Activated T-helper 2 cell treated with anti-CD3 and anti-CD28 coated beads, Interferon-gamma antibody, Interleukin-2, Interleukin-4, amounts not matched to agents 10 μg/mL and 5 μg/mL and 100 μg/mL, durations not matched to agents 14 hours and 24 hours and 36 hours (primary cell): Measurements from ENCODE around the gene ARHGAP12. TPM values are rescaled to one million over a fixed set of nuclear protein-coding genes. Genes with fewer than 3 reads are reported as not detected.

Experiments
- DNase-seq: peaks from one replicate; pipeline ENCODE4 v3.0.0; 2021; ENCODE audit warnings: low spot score
- H3K27ac Mint-ChIP-seq: one replicate; pipeline ENCODE4 v1.8.0; 2021; ENCODE audit warnings: mixed read lengths
- H3K27me3 Mint-ChIP-seq: one replicate; pipeline ENCODE4 v1.8.0; 2021; ENCODE audit warnings: low read depth, mixed read lengths
- H3K36me3 Mint-ChIP-seq: one replicate; pipeline ENCODE4 v1.8.0; 2021; ENCODE audit warnings: low read depth, mixed read lengths
- H3K4me1 Mint-ChIP-seq: one replicate; pipeline ENCODE4 v1.8.0; 2021; ENCODE audit warnings: low read depth, mixed read lengths
- H3K4me3 Mint-ChIP-seq: one replicate; pipeline ENCODE4 v1.8.0; 2021; ENCODE audit warnings: low read depth, mild to moderate bottlenecking, moderate library complexity, mixed read lengths
- H3K9me3 Mint-ChIP-seq: one replicate; pipeline ENCODE4 v1.8.0; 2021; ENCODE audit warnings: mixed read lengths
- intact Hi-C: fragments of 100-400 bp; cut with micrococcal nuclease; formaldehyde crosslinking; loops from one replicate; pipeline ENCODE4 v1.15.1; 2023
- total RNA-seq: library from RNA; stranded (reverse); gene quantifications from 2 replicates; pipeline ENCODE4 v1.2.3, GENCODE V29; 2022

ARHGAP12 gene
- total RNA-seq, 1 donor from 2014 or later: 2.7 TPM

GRCh38 chr10:31958856-31959255, 30.2 kb upstream of the ARHGAP12 start:
- Mint-ChIP-seq H3K9me3 (peaks cover 9% of the 10 kb centered on the region), H3K27me3 (peaks cover 3% of the 10 kb centered on the region), H3K4me1 (peaks cover 20% of the 10 kb centered on the region), H3K27ac (no peak overlapping the region), H3K4me3 (no peak overlapping the region), H3K36me3 (no peaks in the 10 kb centered on the region)
- intact Hi-C loops: no loop called here
- no peak for DNase-seq

DNA sequence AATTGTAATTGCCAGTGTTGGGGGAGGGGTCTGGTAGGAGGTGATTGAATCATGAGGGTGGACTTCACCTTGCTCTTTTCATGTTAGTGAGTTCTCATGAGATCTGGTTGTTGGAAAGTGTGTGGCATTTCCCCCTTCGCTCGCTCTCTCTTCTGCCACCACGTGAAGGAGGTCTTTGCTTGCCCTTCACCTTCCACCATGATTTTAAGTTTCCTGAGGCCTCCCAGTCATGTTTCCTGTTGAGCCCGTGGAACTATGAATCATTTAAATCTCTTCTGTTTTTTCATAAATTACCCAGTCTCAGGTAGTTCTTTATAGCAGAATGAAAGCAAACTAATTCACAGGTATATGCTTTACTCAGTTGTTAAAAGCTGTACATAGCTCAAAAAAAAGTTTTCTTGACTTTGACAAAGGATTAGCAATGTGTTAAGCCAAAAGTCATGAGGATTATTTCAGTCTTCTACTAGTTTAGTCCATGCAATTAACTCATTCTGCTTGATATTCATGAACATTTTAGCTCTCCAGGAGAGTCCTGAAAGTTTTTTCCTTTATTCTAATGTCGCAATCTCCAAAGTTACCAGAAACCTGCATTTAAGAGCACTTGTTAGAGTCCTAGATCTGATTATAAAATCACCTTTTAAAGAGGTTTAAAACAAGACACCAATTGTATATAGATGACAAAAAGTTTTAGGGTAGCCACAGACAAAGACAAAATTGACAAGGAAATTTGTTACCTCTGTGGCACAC, 27.7 kb upstream of the ARHGAP12 start:
- peaks cover 3% of the 10 kb centered on the region for H3K27me3 Mint-ChIP-seq
- intact Hi-C loops: no loop called here
- peaks cover 11% of the 10 kb centered on the region for H3K9me3 Mint-ChIP-seq
- H3K4me3 Mint-ChIP-seq: no peak overlapping the region
- DNase-seq: no peak
- peaks cover 7% of the 10 kb centered on the region for H3K4me1 Mint-ChIP-seq
- H3K36me3 Mint-ChIP-seq: no peaks in the 10 kb centered on the region
- no peak overlapping the region for H3K27ac Mint-ChIP-seq

DNA sequence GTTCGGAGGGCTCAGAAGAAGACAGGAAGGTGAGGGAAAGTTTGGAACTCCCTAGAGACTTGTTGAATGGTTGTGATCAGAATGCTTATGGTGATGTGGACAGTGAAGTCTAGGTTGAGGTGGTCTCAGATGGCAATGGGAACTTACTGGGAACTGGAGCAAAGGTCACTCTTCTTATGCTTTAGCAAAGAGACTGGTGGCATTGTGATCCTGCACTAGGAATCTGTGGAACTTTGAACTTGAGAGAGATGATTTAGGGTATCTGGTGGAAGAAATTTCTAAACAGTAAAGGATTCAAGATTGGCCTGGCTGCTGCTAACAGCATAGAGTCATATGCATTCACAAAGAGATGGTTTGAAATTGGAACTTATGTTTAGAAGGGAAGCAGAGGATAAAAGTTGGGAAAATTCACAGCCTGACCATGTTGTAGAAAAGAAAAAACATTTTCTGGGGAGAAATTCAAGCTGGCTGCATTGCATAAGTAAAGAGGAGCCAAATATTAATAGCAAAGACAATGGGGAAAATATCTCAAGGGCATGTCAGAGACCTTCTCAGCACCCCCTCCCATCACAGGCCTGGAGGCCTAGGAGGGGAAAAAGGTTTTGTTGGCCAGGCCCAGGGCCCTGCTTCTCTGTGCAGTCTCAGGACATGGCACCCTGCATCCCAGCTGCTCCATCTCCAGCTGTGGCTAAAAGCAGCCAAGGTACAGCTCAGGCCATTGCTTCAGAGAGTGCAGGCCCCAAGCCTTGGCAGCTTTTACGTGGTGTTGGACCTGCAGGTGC, 26.0 kb upstream of the ARHGAP12 start:
- H3K4me1 Mint-ChIP-seq: peaks cover 1% of the 10 kb centered on the region
- no peaks in the 10 kb centered on the region for H3K36me3 Mint-ChIP-seq

GRCh38 chr10:31953480-31953879, 24.8 kb upstream of the ARHGAP12 start:
- intact Hi-C loops: no loop called here
- Mint-ChIP-seq H3K36me3 (no peaks in the 10 kb centered on the region), H3K27me3 (peaks cover 1% of the 10 kb centered on the region), H3K4me3 (no peak overlapping the region), H3K27ac (no peak overlapping the region), H3K9me3 (peaks cover 11% of the 10 kb centered on the region), H3K4me1 (peaks cover 1% of the 10 kb centered on the region)
- DNase-seq: no peak

More for the DNA sequence above, 26.0 kb upstream of the ARHGAP12 start:
- H3K9me3 Mint-ChIP-seq: peaks cover 11% of the 10 kb centered on the region
- peaks cover 5% of the 10 kb centered on the region for H3K27me3 Mint-ChIP-seq
- H3K4me3 Mint-ChIP-seq: no peak overlapping the region
- intact Hi-C loops: no loop called here
- H3K27ac Mint-ChIP-seq: no peak overlapping the region
- DNase-seq: no peak

GRCh38 chr10:31953080-31953479, 24.4 kb upstream of the ARHGAP12 start:
- Mint-ChIP-seq H3K4me3 (no peak overlapping the region), H3K27ac (no peak overlapping the region), H3K27me3 (peaks cover 1% of the 10 kb centered on the region), H3K9me3 (peaks cover 11% of the 10 kb centered on the region), H3K36me3 (no peaks in the 10 kb centered on the region), H3K4me1 (peaks cover 1% of the 10 kb centered on the region)
- intact Hi-C loops: no loop called here
- no peak for DNase-seq

DNA sequence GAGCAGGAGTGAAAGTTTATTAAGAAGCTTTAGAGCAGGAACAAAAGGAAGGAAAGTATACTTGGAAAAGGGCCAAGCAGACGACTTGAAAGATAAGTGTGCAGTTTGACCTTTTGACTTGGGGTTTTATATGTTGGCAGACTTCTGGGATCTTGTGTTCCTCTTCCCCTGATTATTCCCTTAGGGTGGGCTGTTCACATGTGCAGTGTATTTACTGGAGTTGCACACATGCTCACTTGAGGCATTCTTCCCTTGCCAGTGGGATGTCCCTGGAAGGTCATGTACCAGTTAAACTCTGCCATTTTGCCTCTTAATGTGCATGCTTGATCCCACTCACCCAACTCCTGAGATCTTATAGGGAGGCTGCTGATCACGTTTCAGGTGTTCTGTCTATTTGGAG, 23.4 kb upstream of the ARHGAP12 start:
- DNase-seq: no peak

DNA sequence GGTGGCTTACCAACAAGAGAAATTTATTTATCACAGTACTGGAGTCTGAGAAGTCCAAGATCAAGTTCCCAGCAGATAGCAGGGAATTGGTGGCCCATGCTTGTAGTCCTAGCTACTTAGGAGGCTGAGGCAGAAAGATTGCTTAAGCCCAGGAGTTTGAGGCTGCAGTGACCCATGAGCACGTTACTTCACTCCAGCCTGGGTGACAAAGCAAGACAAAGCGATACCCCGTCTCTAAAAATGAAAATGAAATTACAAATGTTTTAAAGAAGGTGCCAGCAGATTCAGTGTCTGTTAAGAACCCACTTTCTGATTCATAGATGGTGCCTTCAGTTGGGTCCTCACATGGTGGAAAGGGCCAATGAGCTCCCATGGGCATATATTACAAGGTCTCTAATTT, 20.6 kb upstream of the ARHGAP12 start:
- Mint-ChIP-seq H3K36me3 (no peaks in the 10 kb centered on the region), H3K4me3 (no peak overlapping the region), H3K27ac (no peak overlapping the region), H3K4me1 (no peaks in the 10 kb centered on the region), H3K9me3 (peaks cover 7% of the 10 kb centered on the region), H3K27me3 (peaks cover 1% of the 10 kb centered on the region)
- no peak for DNase-seq
- intact Hi-C loops: no loop called here

More for the DNA sequence above, 23.4 kb upstream of the ARHGAP12 start:
- H3K4me1 Mint-ChIP-seq: peaks cover 1% of the 10 kb centered on the region
- no peaks in the 10 kb centered on the region for H3K36me3 Mint-ChIP-seq
- H3K27ac Mint-ChIP-seq: no peak overlapping the region
- peaks cover 1% of the 10 kb centered on the region for H3K27me3 Mint-ChIP-seq
- intact Hi-C loops: no loop called here
- peaks cover 11% of the 10 kb centered on the region for H3K9me3 Mint-ChIP-seq
- no peak overlapping the region for H3K4me3 Mint-ChIP-seq

DNA sequence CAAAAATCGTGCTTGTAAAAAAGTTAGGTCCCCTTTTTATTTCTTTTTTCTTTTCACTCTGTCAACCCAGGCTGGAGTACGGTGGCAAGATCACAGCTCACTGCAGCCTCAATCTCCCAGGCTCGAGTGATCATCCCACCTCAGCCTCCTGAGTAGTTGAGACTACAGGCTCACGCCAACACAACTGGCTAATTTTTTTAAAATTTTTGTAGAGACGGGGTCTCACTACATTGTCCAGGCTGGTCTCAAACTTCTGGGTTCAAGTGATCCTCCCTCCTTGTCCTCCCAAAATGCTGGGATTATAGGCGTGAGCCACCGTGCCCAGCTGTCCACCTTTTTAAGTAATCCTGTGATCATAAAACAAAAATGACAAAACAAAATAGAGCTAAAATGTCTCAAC, 19.4 kb upstream of the ARHGAP12 start:
- Mint-ChIP-seq H3K36me3 (no peaks in the 10 kb centered on the region), H3K9me3 (no peaks in the 10 kb centered on the region), H3K27ac (no peak overlapping the region), H3K4me3 (no peak overlapping the region), H3K27me3 (peaks cover 1% of the 10 kb centered on the region), H3K4me1 (no peaks in the 10 kb centered on the region)
- intact Hi-C loops: no loop called here
- no peak for DNase-seq

DNA sequence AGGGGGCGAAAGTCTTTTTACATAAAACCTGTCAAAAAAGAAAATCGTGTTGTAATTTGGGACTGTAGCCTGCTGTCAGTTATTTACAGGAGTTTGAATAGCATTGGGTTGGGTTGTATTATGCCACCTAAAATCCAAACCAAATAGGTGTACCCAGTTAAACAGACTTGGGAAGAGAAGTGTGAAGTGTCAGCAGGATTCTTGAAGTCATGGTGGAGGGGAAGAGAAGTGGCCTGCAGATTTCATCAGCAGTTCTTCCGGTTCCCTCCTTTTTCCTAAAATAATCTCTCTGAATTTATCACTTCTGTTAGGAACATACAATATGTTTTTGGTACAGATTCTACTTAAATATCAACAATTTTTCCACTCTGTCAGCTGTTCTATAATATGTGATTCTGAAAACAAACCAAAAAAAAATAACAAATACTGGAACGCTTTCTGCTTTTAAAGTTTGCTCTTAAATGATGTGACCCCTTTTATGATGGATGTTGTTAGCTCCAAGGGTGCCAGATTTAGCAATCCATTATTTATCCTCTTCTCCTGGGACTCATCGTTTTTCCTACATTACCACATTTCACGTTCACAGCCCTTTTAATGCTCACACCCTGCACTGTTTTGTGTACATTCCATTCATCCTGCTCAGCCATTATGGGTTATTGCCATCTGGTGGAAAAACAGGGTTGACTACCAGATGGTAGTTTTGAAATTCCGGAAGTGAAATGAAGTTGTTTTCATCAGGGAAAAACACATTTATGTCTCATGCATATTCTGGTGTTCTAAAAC, 18.7 kb upstream of the ARHGAP12 start:
- intact Hi-C loops: no loop called here
- H3K27me3 Mint-ChIP-seq: peaks cover 1% of the 10 kb centered on the region
- no peak overlapping the region for H3K27ac Mint-ChIP-seq
- no peaks in the 10 kb centered on the region for H3K9me3 Mint-ChIP-seq
- H3K36me3 Mint-ChIP-seq: no peaks in the 10 kb centered on the region
- H3K4me1 Mint-ChIP-seq: no peaks in the 10 kb centered on the region
- no peak for DNase-seq
- H3K4me3 Mint-ChIP-seq: no peak overlapping the region

GRCh38 chr10:31945392-31945791, 16.8 kb upstream of the ARHGAP12 start:
- H3K4me1 Mint-ChIP-seq: no peaks in the 10 kb centered on the region
- intact Hi-C loops: no loop called here
- no peaks in the 10 kb centered on the region for H3K27me3 Mint-ChIP-seq

DNA sequence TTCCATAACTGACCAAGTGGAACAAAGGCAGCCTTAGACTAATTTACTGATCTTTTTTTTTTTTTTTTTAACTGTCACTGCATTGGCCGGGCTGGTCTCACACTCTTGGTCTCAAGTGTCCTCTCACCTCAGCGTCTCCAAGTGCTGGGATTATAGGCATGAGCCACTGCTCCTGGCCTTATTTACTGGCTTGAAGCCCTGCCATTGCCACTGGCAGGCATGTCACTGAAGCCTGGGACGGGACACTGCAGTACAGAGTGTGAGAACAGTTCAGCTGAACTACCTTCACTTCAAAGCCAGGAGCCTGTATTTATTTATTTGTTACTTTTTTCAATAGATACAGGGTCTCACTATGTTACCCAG, 15.4 kb upstream of the ARHGAP12 start:
- no peaks in the 10 kb centered on the region for H3K9me3 Mint-ChIP-seq
- no peaks in the 10 kb centered on the region for H3K4me1 Mint-ChIP-seq
- no peak overlapping the region for H3K27ac Mint-ChIP-seq
- no peaks in the 10 kb centered on the region for H3K36me3 Mint-ChIP-seq
- H3K4me3 Mint-ChIP-seq: no peak overlapping the region
- no peak for DNase-seq
- peaks cover 5% of the 10 kb centered on the region for H3K27me3 Mint-ChIP-seq
- intact Hi-C loops: no loop called here

More at GRCh38 chr10:31945392-31945791, 16.8 kb upstream of the ARHGAP12 start:
- no peak overlapping the region for H3K4me3 Mint-ChIP-seq
- no peak for DNase-seq
- no peaks in the 10 kb centered on the region for H3K36me3 Mint-ChIP-seq
- no peak overlapping the region for H3K27ac Mint-ChIP-seq
- H3K9me3 Mint-ChIP-seq: no peaks in the 10 kb centered on the region

DNA sequence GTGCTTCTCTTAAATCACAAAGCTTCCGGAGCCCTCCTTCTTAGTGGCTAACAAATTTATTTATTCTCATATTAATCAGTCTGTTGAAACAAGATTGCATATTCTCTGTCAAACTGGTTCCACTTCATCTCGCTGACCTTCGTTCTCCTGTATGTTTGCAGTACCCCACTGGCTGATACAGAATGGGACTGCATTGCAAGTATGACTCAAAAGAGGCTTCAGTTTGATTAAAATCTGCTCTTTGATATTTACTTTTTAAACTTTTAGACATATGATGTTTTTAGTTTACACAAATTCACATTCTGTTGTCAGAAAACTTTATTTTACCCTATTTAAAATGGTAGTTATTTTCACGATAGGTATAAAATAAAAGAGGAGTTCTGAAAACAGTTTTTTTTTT, 14.3 kb upstream of the ARHGAP12 start:
- H3K9me3 Mint-ChIP-seq: no peaks in the 10 kb centered on the region
- no peaks in the 10 kb centered on the region for H3K4me1 Mint-ChIP-seq
- no peak overlapping the region for H3K4me3 Mint-ChIP-seq
- intact Hi-C loops: no loop called here
- H3K27ac Mint-ChIP-seq: no peak overlapping the region
- H3K36me3 Mint-ChIP-seq: no peaks in the 10 kb centered on the region
- H3K27me3 Mint-ChIP-seq: peaks cover 5% of the 10 kb centered on the region
- no peak for DNase-seq

GRCh38 chr10:31942435-31942834, 13.8 kb upstream of the ARHGAP12 start:
- no peaks in the 10 kb centered on the region for H3K4me1 Mint-ChIP-seq

More at GRCh38 chr10:31942435-31942834, 13.8 kb upstream of the ARHGAP12 start:
- no peak for DNase-seq
- Mint-ChIP-seq H3K27ac (no peak overlapping the region), H3K4me3 (no peak overlapping the region), H3K36me3 (no peaks in the 10 kb centered on the region), H3K9me3 (no peaks in the 10 kb centered on the region), H3K27me3 (peaks cover 5% of the 10 kb centered on the region)
- intact Hi-C loops: no loop called here
